ENCODE measurements around the gene MRPL52. TPM values are rescaled to one million over a fixed set of nuclear protein-coding genes. Genes with fewer than 3 reads are reported as not detected.

The MRPL52 gene
- total RNA-seq, 1 donor from 2014 or later: 150 TPM

GRCh38 chr14:22808388-22809209 lies 21.1 kb upstream of the MRPL52 start:
- CTCF ChIA-PET: interaction anchor here (1.1 to 1.9 kb wide), 3 partner anchors 14 to 239 kb away, joined by 3 to 7 read pairs (median 4); no protein-coding TSS in a partner anchor
- peaks cover 78% of the 10 kb centered on the region for H3K4me1 Mint-ChIP-seq
- peak overlapping the region; percentile 73 for H3K27ac Mint-ChIP-seq
- TF ChIP-seq CTCF (IDR thresholded peaks at IDR 0.05): no peak
- H3K9me3 Mint-ChIP-seq: no peaks in the 10 kb centered on the region
- peaks cover 3% of the 10 kb centered on the region for H3K36me3 Mint-ChIP-seq (ENCODE audit: low read depth)
- ATAC-seq (ENCODE audit: low read depth): no peak
- no peaks in the 10 kb centered on the region for H3K27me3 Mint-ChIP-seq
- intact Hi-C loops (cut with micrococcal nuclease): no loop called here
- POLR2A ChIA-PET: interaction anchor here (0.5 to 8.1 kb wide), 9 partner anchors 10 to 109 kb away, joined by 3 to 73 read pairs (median 5); partner anchors contain the start of gene OXA1L
- no peak for DNase-seq
- no peak overlapping the region for H3K4me3 Mint-ChIP-seq

GRCh38 chr14:22811722-22812121 lies 18.0 kb upstream of the MRPL52 start:
- ATAC-seq (ENCODE audit: low read depth) (peak; percentile 33), DNase-seq (no peak)
- intact Hi-C loops (cut with micrococcal nuclease): loop anchor here (1.0 kb wide), 2 partner anchors 8 kb away; no protein-coding TSS in a partner anchor
- Mint-ChIP-seq H3K27ac (peak overlapping the region; percentile 96), H3K4me3 (peak overlapping the region; percentile 75), H3K36me3 (ENCODE audit: low read depth) (no peaks in the 10 kb centered on the region), H3K4me1 (peaks cover 79% of the 10 kb centered on the region), H3K27me3 (no peaks in the 10 kb centered on the region), H3K9me3 (no peaks in the 10 kb centered on the region)
- ChIA-PET CTCF (interaction anchor here (0.8 to 1.4 kb wide), 2 partner anchors 11 to 15 kb away, joined by 3 to 4 read pairs; no protein-coding TSS in a partner anchor), POLR2A (interaction anchor here (0.6 to 5.0 kb wide), 14 partner anchors 8 to 1394 kb away, joined by 3 to 69 read pairs (median 4); partner anchors contain the start of genes OXA1L and TSSK4)
- no peak for TF ChIP-seq CTCF (IDR thresholded peaks at IDR 0.05)

- no peaks in the 10 kb centered on the region for H3K36me3 Mint-ChIP-seq (ENCODE audit: low read depth)
- intact Hi-C loops (cut with micrococcal nuclease): no loop called here
- H3K27ac Mint-ChIP-seq: peak overlapping the region; percentile 96
- TF ChIP-seq CTCF (IDR thresholded peaks at IDR 0.05): no peak
- DNase-seq (no peak), ATAC-seq (ENCODE audit: low read depth) (no peak)
- no peaks in the 10 kb centered on the region for H3K27me3 Mint-ChIP-seq
- peak overlapping the region; percentile 59 for H3K4me3 Mint-ChIP-seq
- H3K4me1 Mint-ChIP-seq: peaks cover 75% of the 10 kb centered on the region
- ChIA-PET POLR2A (interaction anchor here (0.8 to 5.0 kb wide), 11 partner anchors 9 to 76 kb away, joined by 3 to 69 read pairs (median 4); partner anchors contain the start of genes MMP14 and OXA1L), CTCF (interaction anchor here (0.6 to 0.8 kb wide), 2 partner anchors 31 to 1391 kb away, joined by 3 to 4 read pairs; no protein-coding TSS in a partner anchor)
- H3K9me3 Mint-ChIP-seq: no peaks in the 10 kb centered on the region
These were observed 16.9 kb upstream of the MRPL52 start for GRCh38 chr14:22812744-22813143.

- Mint-ChIP-seq H3K4me3 (peak overlapping the region; percentile 59), H3K9me3 (no peaks in the 10 kb centered on the region), H3K4me1 (peaks cover 75% of the 10 kb centered on the region), H3K27ac (peak overlapping the region; percentile 96), H3K36me3 (ENCODE audit: low read depth) (no peaks in the 10 kb centered on the region), H3K27me3 (no peaks in the 10 kb centered on the region)
- intact Hi-C loops (cut with micrococcal nuclease): no loop called here
- CTCF ChIA-PET: interaction anchor here (0.6 to 0.8 kb wide), 3 partner anchors 32 to 1390 kb away, joined by 3 to 4 read pairs (median 3); partner anchors contain the start of gene OXA1L
- ATAC-seq (ENCODE audit: low read depth) (peak; percentile 9), DNase-seq (no peak)
- POLR2A ChIA-PET: interaction anchor here (0.8 to 5.0 kb wide), 10 partner anchors 10 to 252 kb away, joined by 3 to 69 read pairs (median 8); partner anchors contain the start of genes MMP14 and OXA1L
- no peak for TF ChIP-seq CTCF (IDR thresholded peaks at IDR 0.05)
These were observed 16.5 kb upstream of the MRPL52 start for GRCh38 chr14:22813145-22813544.

- no peak for DNase-seq
- intact Hi-C loops (cut with micrococcal nuclease): no loop called here
- H3K4me3 Mint-ChIP-seq: peak overlapping the region; percentile 52
- H3K9me3 Mint-ChIP-seq: no peaks in the 10 kb centered on the region
- no peak for TF ChIP-seq CTCF (IDR thresholded peaks at IDR 0.05)
- peak overlapping the region; percentile 91 for H3K27ac Mint-ChIP-seq
- no peak for ATAC-seq (ENCODE audit: low read depth)
- no peaks in the 10 kb centered on the region for H3K27me3 Mint-ChIP-seq
- CTCF ChIA-PET: interaction anchor here (1.3 kb wide), 1 partner anchor 9 kb away, joined by 5 read pairs; no protein-coding TSS in a partner anchor
- peaks cover 74% of the 10 kb centered on the region for H3K4me1 Mint-ChIP-seq
- H3K36me3 Mint-ChIP-seq (ENCODE audit: low read depth): no peaks in the 10 kb centered on the region
- POLR2A ChIA-PET: interaction anchor here (2.6 to 5.0 kb wide), 4 partner anchors 9 to 24 kb away, joined by 11 to 69 read pairs (median 40); no protein-coding TSS in a partner anchor
These were observed 15.3 kb upstream of the MRPL52 start for GRCh38 chr14:22814373-22814772.

Measured in activated B cell treated with CpG ODN at 0.5 μM for 24 hours (primary cell).